DOHH2 (cell line): ENCODE measurements around the gene MAPKAPK2.
"Not testable (repeated sequence)": the region's sequence is repeated elsewhere in the genome, so short reads cannot be mapped to it uniquely, and the experiment has no call there.

ENCODE experiments used
- H3F3A ChIP-seq: fragments of 200-600 bp; sonication (generic), shearing (Covaris generic); 2 replicates; pipeline ENCODE4 v1.6.0; 2016; ENCODE audit warnings: antibody characterized with exemption, mild to moderate bottlenecking; ENCODE audit not compliant: control insufficient read depth, insufficient read depth
- H3K27ac ChIP-seq: fragments of 200-600 bp; sonication (generic); 2 replicates; pipeline ENCODE4 v1.5.1; 2014; ENCODE audit warnings: low read depth, mild to moderate bottlenecking, low read length, moderate library complexity
- H3K27me3 ChIP-seq: fragments of 200-600 bp; sonication (generic); 2 replicates; pipeline ENCODE4 v1.6.1; 2014; ENCODE audit warnings: mild to moderate bottlenecking, low read length, mixed read lengths; ENCODE audit not compliant: control insufficient read depth
- H3K36me3 ChIP-seq: fragments of 200-600 bp; sonication (generic); 2 replicates; pipeline ENCODE4 v1.6.1; 2014; ENCODE audit warnings: mild to moderate bottlenecking, low read length, moderate library complexity, mixed read lengths; ENCODE audit not compliant: control insufficient read depth
- H3K4me1 ChIP-seq: fragments of 200-600 bp; sonication (generic); 2 replicates; pipeline ENCODE4 v1.6.1; 2014; ENCODE audit warnings: mild to moderate bottlenecking, low read length, mixed read lengths; ENCODE audit not compliant: control insufficient read depth
- H3K4me2 ChIP-seq: fragments of 200-600 bp; sonication (generic); 2 replicates; pipeline ENCODE4 v1.6.0; 2014; ENCODE audit warnings: mild to moderate bottlenecking, low read length, moderate library complexity
- H3K4me3 ChIP-seq: fragments of 200-600 bp; sonication (generic); 2 replicates; pipeline ENCODE4 v1.5.1; 2014; ENCODE audit warnings: mild to moderate bottlenecking, low read length, mixed read lengths
- H3K79me2 ChIP-seq: fragments of 200-600 bp; sonication (generic); 2 replicates; pipeline ENCODE4 v1.6.1; 2014; ENCODE audit warnings: mild to moderate bottlenecking, low read length, mixed read lengths; ENCODE audit not compliant: control insufficient read depth
- H3K9me2 ChIP-seq: fragments of 200-600 bp; sonication (generic); replicated peaks from 2 replicates; pipeline ENCODE4 v1.6.1; 2014; ENCODE audit warnings: mild to moderate bottlenecking, low read length, mixed read lengths; ENCODE audit not compliant: control insufficient read depth
- H3K9me3 ChIP-seq: fragments of 200-600 bp; sonication (generic); 2 replicates; pipeline ENCODE4 v1.6.1; 2014; ENCODE audit warnings: antibody characterized with exemption, low read length, mixed read lengths; ENCODE audit not compliant: control insufficient read depth, insufficient read depth
- H4K20me1 ChIP-seq: fragments of 200-600 bp; sonication (generic); 2 replicates; pipeline ENCODE4 v1.6.0; 2014; ENCODE audit warnings: low read depth, mild to moderate bottlenecking, antibody characterized with exemption, low read length, moderate library complexity; ENCODE audit not compliant: control insufficient read depth, insufficient read depth
- EZH2phosphoT487 ChIP-seq: fragments of 200-600 bp; sonication (generic); IDR thresholded peaks from 2 replicates; pipeline ENCODE4 v1.6.1; 2017; ENCODE audit warnings: borderline replicate concordance, mild to moderate bottlenecking, antibody characterized with exemption, low read length, moderate library complexity, mixed read lengths
- TF ChIP-seq, protein P1 (sequence below): fragments of 200-600 bp; sonication (generic); IDR thresholded peaks from one replicate; pipeline ENCODE4 v1.5.1; 2014; ENCODE audit warnings: antibody characterized with exemption, mild to moderate bottlenecking, low read depth, low read length; ENCODE audit not compliant: poor library complexity, severe bottlenecking

MAPKAPK2 gene

DNA sequence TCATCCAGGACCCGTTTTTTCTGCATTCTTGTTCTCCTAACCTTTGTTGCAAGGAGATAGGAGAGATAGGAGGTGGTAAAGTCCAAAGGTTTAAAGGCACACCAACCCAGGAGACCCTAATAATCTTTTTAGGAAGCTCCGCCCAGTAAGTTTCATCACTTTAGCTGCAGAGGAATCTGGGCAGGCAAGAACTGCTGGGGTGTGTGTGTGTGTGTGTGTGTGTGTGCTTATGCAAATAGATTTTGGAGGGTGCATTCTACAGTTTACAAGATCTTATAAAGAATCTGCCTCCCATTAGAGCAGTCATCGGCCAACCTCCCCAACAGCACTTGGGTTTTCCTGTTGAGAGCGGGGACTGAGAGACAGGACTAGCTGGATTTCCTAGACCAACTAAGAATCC is 91.5 kb downstream of the MAPKAPK2 start:
- TF ChIP-seq, protein P1, sequence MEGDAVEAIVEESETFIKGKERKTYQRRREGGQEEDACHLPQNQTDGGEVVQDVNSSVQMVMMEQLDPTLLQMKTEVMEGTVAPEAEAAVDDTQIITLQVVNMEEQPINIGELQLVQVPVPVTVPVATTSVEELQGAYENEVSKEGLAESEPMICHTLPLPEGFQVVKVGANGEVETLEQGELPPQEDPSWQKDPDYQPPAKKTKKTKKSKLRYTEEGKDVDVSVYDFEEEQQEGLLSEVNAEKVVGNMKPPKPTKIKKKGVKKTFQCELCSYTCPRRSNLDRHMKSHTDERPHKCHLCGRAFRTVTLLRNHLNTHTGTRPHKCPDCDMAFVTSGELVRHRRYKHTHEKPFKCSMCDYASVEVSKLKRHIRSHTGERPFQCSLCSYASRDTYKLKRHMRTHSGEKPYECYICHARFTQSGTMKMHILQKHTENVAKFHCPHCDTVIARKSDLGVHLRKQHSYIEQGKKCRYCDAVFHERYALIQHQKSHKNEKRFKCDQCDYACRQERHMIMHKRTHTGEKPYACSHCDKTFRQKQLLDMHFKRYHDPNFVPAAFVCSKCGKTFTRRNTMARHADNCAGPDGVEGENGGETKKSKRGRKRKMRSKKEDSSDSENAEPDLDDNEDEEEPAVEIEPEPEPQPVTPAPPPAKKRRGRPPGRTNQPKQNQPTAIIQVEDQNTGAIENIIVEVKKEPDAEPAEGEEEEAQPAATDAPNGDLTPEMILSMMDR: no peak
- no peak for TF ChIP-seq EZH2phosphoT487
- no peaks in the 10 kb centered on the region for H3K4me1 ChIP-seq
- H3K9me3 ChIP-seq: no peaks in the 10 kb centered on the region
- no peaks in the 10 kb centered on the region for H3F3A ChIP-seq
- H3K4me3 ChIP-seq: no peak overlapping the region
- no peaks in the 10 kb centered on the region for H4K20me1 ChIP-seq
- no peak overlapping the region for H3K27ac ChIP-seq
- H3K79me2 ChIP-seq: no peaks in the 10 kb centered on the region
- H3K4me2 ChIP-seq: no peak overlapping the region
- H3K36me3 ChIP-seq: no peaks in the 10 kb centered on the region
- H3K9me2 ChIP-seq: no peaks in the 10 kb centered on the region
- H3K27me3 ChIP-seq: peaks cover 39% of the 10 kb centered on the region

GRCh38 chr1:206778031-206778430 is 93.3 kb downstream of the MAPKAPK2 start:
- Histone ChIP-seq H3F3A (no peaks in the 10 kb centered on the region), H3K27me3 (peaks cover 22% of the 10 kb centered on the region)
- TF ChIP-seq, protein P1: no peak
- no peak for TF ChIP-seq EZH2phosphoT487

GRCh38 chr1:206778911-206779310 is 94.2 kb downstream of the MAPKAPK2 start:
- H3K27ac ChIP-seq, H3K9me2 ChIP-seq, H3K9me3 ChIP-seq, H3F3A ChIP-seq, H3K79me2 ChIP-seq, H3K4me2 ChIP-seq, H3K36me3 ChIP-seq, H4K20me1 ChIP-seq, H3K4me3 ChIP-seq: not testable (repeated sequence)
- H3K27me3 ChIP-seq: peaks cover 22% of the 10 kb centered on the region
- peaks cover 10% of the 10 kb centered on the region for H3K4me1 ChIP-seq

More at GRCh38 chr1:206778031-206778430, 93.3 kb downstream of the MAPKAPK2 start:
- Histone ChIP-seq H3K9me2 (no peaks in the 10 kb centered on the region), H3K4me2 (no peak overlapping the region), H3K79me2 (no peaks in the 10 kb centered on the region), H3K27ac (no peak overlapping the region), H4K20me1 (no peaks in the 10 kb centered on the region), H3K36me3 (no peaks in the 10 kb centered on the region), H3K4me1 (peaks cover 10% of the 10 kb centered on the region), H3K9me3 (no peaks in the 10 kb centered on the region), H3K4me3 (no peak overlapping the region)

- Histone ChIP-seq H3K9me3 (no peaks in the 10 kb centered on the region), H3K9me2 (no peaks in the 10 kb centered on the region), H3K79me2 (no peaks in the 10 kb centered on the region), H3F3A (no peaks in the 10 kb centered on the region), H3K36me3 (no peaks in the 10 kb centered on the region), H3K27me3 (peaks cover 22% of the 10 kb centered on the region), H4K20me1 (no peaks in the 10 kb centered on the region), H3K4me1 (peaks cover 10% of the 10 kb centered on the region), H3K27ac (no peak overlapping the region), H3K4me3 (no peak overlapping the region), H3K4me2 (no peak overlapping the region)
- TF ChIP-seq EZH2phosphoT487: no peak
Measured at GRCh38 chr1:206779638-206780037, 94.9 kb downstream of the MAPKAPK2 start.
